Thyroid gland (tissue), 4 donors: ENCODE measurements around the gene GATD1. TPM values are rescaled to one million over a fixed set of nuclear protein-coding genes. Genes with fewer than 3 reads are reported as not detected.

ENCODE experiments used
- DNase-seq, 2 donors: peaks; one replicate each; pipeline ENCODE4 v3.0.0-alpha.2; 2019
- H3K27ac ChIP-seq, 3 donors: fragments of 200-600 bp; sonication (generic); 1 replicate in 2 of 3; 2 replicates in 1 of 3; pipeline ENCODE4 v1.5.1; 2016 to 2019; ENCODE audit warnings: mild to moderate bottlenecking in 1 of 3, moderate library complexity in 1 of 3
- H3K27me3 ChIP-seq: fragments of 200-600 bp; sonication (generic); one replicate; pipeline ENCODE4 v1.5.1; 2019
- H3K36me3 ChIP-seq, 2 donors: fragments of 200-600 bp; sonication (generic); one replicate each; pipeline ENCODE4 v1.5.1; 2016 to 2019
- H3K4me1 ChIP-seq, 2 donors: fragments of 200-600 bp; sonication (generic); one replicate each; pipeline ENCODE4 v1.5.1; 2017 to 2019
- H3K4me3 ChIP-seq, 3 donors: fragments of 200-600 bp; sonication (generic); replicated peaks in 1 of 3; 1 replicate in 2 of 3; 2 replicates in 1 of 3; pipeline ENCODE4 v1.5.1; 2016; ENCODE audit warnings: mild to moderate bottlenecking in 1 of 3
- H3K9me3 ChIP-seq: fragments of 200-600 bp; sonication (generic); one replicate; pipeline ENCODE4 v1.5.1; 2017
- CTCF ChIP-seq, 6 experiments: fragments of 200-600 bp in 3 of 6; fragments of 450-650 bp in 3 of 6; sonication (generic) in 3 of 6; IDR thresholded peaks; one replicate each; pipeline ENCODE4 v1.5.1; 2016 to 2019; ENCODE audit warnings: antibody characterized with exemption in 6 of 6, mild to moderate bottlenecking in 2 of 6, inconsistent platforms in 1 of 6, moderate library complexity in 1 of 6
- POLR2A ChIP-seq, 2 donors: fragments of 450-650 bp; IDR thresholded peaks; one replicate each; pipeline ENCODE4 v1.6.1; 2017; ENCODE audit warnings: antibody characterized with exemption in 2 of 2, mild to moderate bottlenecking in 2 of 2, moderate library complexity in 1 of 2
- WGBS, 2 donors: methylation state at CpG; one replicate each; pipeline ENCODE4 v1.1.5; 2017; 5-methylcytosine and 5-hydroxymethylcytosine counted together
- intact Hi-C: fragments of 100-400 bp; cut with DNase I; formaldehyde crosslinking; loops from one replicate; pipeline ENCODE4 v1.15.1; 2023
- total RNA-seq, 4 donors: library from RNA; depleted of rRNA; stranded (reverse); fragments of >200 nt; gene quantifications; one replicate each; pipeline ENCODE4 v1.2.3, GENCODE V29; 2016

The GATD1 gene
- total RNA-seq, 4 donors from 2014 or later, result 27.4 to 47.6 (median 35.5) TPM

DNA sequence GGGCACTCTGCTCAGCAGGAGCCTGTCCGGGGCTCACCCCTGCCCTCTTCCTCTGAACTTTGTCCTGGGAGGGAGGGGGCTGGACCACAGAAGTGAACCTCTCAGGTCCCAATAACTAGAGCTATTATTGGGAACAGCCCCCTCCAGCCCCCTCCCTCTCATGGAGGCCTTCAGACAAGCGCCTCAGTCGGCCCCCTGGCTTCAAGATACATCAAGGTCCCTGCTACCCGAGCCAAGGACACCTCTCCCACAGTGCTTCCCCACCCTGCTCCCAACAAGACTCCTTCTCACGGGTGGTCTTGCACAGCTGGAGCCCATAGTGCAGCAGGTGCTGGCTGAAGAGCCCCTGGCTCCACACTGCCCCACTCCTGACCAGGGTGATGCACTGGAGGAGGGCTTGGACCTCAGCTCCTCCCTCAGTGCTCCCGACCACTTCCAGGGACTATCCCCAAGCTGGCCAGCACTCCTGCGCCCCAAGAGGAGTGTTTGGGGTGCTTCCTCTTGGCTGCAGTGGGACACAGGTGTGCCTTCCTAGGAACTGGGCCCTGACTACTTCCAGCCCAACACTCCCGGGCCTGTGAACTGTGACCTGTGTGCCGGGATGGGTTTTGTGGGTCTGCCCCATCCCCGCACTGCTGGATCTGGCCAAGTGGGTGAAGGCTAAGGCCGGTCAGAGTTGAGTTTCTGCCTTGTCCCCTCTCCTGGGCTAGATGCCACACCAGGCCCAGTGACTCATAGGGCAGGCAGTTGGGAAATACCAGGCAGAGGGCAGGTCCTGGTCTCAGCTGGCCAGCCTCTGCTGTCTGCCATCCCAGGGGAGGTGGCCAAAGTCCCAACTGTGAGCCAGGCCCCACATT lies 43.6 kb upstream of the GATD1 start:
- Histone ChIP-seq H3K27me3 (no peaks in the 10 kb centered on the region), H3K36me3 (peaks cover 28 to 36% of the 10 kb centered on the region in 2 donors), H3K4me3 (peak overlapping the region in 2 of 3 donors; percentile 38 to 89), H3K9me3 (no peaks in the 10 kb centered on the region), H3K27ac (peak overlapping the region in 2 of 3 donors; percentile 78 to 98), H3K4me1 (peaks cover 21 to 24% of the 10 kb centered on the region in 2 donors)
- DNase-seq, result peak; percentile 69 to 81
- 41 to 60% methylated on average over 8 to 11 of the region's 11 CpGs for WGBS, 2 donors
- no peak for TF ChIP-seq CTCF (IDR thresholded peaks at IDR 0.05)
- TF ChIP-seq POLR2A (IDR thresholded peaks at IDR 0.05), result no peak
- intact Hi-C loops, result loop anchor here (10.0 kb wide), 1 partner anchor 94 kb away; the partner anchor contains the start of gene CHID1

DNA sequence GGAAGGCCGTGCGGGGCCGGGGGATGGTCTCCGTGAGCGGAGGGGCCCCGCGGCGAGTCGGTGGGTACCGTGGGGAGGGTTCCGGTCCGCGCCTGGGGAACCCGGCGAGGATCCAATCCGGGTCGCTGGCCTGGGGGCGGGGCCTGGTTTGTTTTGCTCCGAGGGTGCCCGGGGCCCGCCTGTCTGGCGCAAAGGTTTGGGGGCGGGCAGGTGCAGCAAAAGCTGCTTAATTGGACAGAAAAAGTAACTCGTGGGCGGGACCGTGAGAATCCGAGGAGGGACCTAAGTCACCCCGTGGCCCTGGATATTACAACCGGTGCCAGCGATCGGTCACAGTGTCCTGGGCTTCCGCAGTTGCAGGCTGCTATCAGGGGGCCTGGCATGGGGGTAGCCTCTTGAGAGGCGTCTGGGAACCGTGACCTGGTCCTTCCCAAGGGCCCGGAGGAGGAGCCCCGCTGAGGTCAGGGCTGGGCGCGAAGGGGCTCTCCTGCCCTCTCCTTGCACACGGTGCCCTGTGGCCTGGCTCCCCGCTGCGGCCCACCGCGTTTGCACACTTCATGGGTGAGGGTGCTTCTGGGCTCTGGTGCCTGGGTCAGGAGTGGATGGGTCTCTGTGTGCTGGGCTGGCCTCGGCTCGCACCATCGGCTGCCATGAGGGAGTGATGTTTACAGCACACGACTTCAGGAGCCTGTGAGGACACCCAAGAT lies 42.8 kb upstream of the GATD1 start:
- peak overlapping the region; percentile 38 to 100 (median 89) for H3K4me3 ChIP-seq
- peaks cover 21 to 24% of the 10 kb centered on the region in 2 donors for H3K4me1 ChIP-seq
- peak overlapping the region; percentile 78 to 99 (median 98) for H3K27ac ChIP-seq
- 0 to 2% methylated on average over 1 to 19 of the region's 47 CpGs for WGBS, 2 donors
- H3K9me3 ChIP-seq, result no peaks in the 10 kb centered on the region
- no peak for TF ChIP-seq CTCF (IDR thresholded peaks at IDR 0.05)
- TF ChIP-seq POLR2A (IDR thresholded peaks at IDR 0.05), result peak in 1 of 2 donors; percentile 36
- H3K27me3 ChIP-seq, result no peaks in the 10 kb centered on the region
- peak; percentile 98 for DNase-seq
- intact Hi-C loops, result loop anchor here (10.0 kb wide), 1 partner anchor 95 kb away; the partner anchor contains the start of gene CHID1
- peaks cover 25 to 30% of the 10 kb centered on the region in 2 donors for H3K36me3 ChIP-seq

- H3K9me3 ChIP-seq, result no peaks in the 10 kb centered on the region
- no CpG with 5 or more reads among the region's 96 CpGs for WGBS, 2 donors
- intact Hi-C loops, result no loop called here
- TF ChIP-seq CTCF (IDR thresholded peaks at IDR 0.05), result peak in 4 of 6 experiments; percentile 16 to 38 (median 23)
- TF ChIP-seq POLR2A (IDR thresholded peaks at IDR 0.05), result peak; percentile 67 to 88
- peak overlapping the region; percentile 79 to 99 (median 98) for H3K27ac ChIP-seq
- peaks cover 17 to 22% of the 10 kb centered on the region in 2 donors for H3K36me3 ChIP-seq
- DNase-seq, result peak; percentile 91 to 96
- H3K27me3 ChIP-seq, result no peaks in the 10 kb centered on the region
- peak overlapping the region; percentile 21 to 100 (median 89) for H3K4me3 ChIP-seq
- peaks cover 21 to 24% of the 10 kb centered on the region in 2 donors for H3K4me1 ChIP-seq
Measured at GRCh38 chr11:819129-819931, 42.0 kb upstream of the GATD1 start.

GRCh38 chr11:818396-819128 lies 41.3 kb upstream of the GATD1 start, which contains the start of gene PNPLA2:
Gene PNPLA2 (plus strand): TSS chr11:818914. CDS start chr11:819719, 805 bp downstream.
- WGBS, 2 donors, result 11 to 28% methylated on average over 7 to 16 of the region's 20 CpGs
- TF ChIP-seq POLR2A (IDR thresholded peaks at IDR 0.05), result peak; percentile 35 to 56
- no peak for TF ChIP-seq CTCF (IDR thresholded peaks at IDR 0.05)

More at GRCh38 chr11:818396-819128, 41.3 kb upstream of the GATD1 start, which contains the start of gene PNPLA2:
- Histone ChIP-seq H3K4me3 (peak within 1 kb of the TSS; percentile 21 to 100 (median 89)), H3K9me3 (no peaks in the 10 kb centered on the region), H3K27ac (peak within 1 kb of the TSS; percentile 79 to 99 (median 98)), H3K27me3 (no peaks in the 10 kb centered on the region), H3K4me1 (peaks cover 21 to 24% of the 10 kb centered on the region in 2 donors), H3K36me3 (peaks cover 11 to 19% of the 10 kb centered on the region in 2 donors)
- peak; percentile 76 to 79 for DNase-seq
- intact Hi-C loops, result no loop called here
